HepG2 (cell line): Measurements from ENCODE around the gene MED22. TPM values are rescaled to one million over a fixed set of nuclear protein-coding genes. Genes with fewer than 3 reads are reported as not detected.

ENCODE experiments used
- ATF7-NPFF ChIP-seq: sonication (generic); formaldehyde crosslinking; IDR thresholded peaks from 2 replicates; pipeline ENCODE4 v1.8.1; 2023; ENCODE audit warnings: mild to moderate bottlenecking, low read depth, missing genetic modification reagents, moderate library complexity
- FOXP1 ChIP-seq, 2 experiments: fragments of 450-650 bp in 1 of 2; IDR thresholded peaks; 2 replicates each; pipeline ENCODE4 v1.6.1; 2017 to 2018; ENCODE audit warnings: antibody characterized with exemption in 1 of 2
- HDAC2 ChIP-seq: sonication (generic); formaldehyde crosslinking; IDR thresholded peaks from 2 replicates; pipeline ENCODE4 v1.4.0; 2020; ENCODE audit warnings: missing genetic modification reagents
- MYNN ChIP-seq: sonication (generic); formaldehyde crosslinking; IDR thresholded peaks from 2 replicates; pipeline ENCODE4 v1.4.0; 2020; ENCODE audit warnings: mild to moderate bottlenecking, low read depth, missing genetic modification reagents
- MZF1 ChIP-seq: sonication (generic); formaldehyde crosslinking; IDR thresholded peaks from 2 replicates; pipeline ENCODE4 v1.8.1; 2023; ENCODE audit warnings: mild to moderate bottlenecking, missing genetic modification reagents, borderline replicate concordance
- PHF8 ChIP-seq: sonication (generic); formaldehyde crosslinking; IDR thresholded peaks from 2 replicates; pipeline ENCODE4 v1.5.0; 2020; ENCODE audit warnings: missing genetic modification reagents
- ZBTB14 ChIP-seq: sonication (generic); formaldehyde crosslinking; IDR thresholded peaks from 2 replicates; pipeline ENCODE4 v1.4.0; 2020; ENCODE audit warnings: missing genetic modification reagents
- ZBTB39 ChIP-seq: sonication (generic); formaldehyde crosslinking; IDR thresholded peaks from 2 replicates; pipeline ENCODE4 v1.5.0; 2020; ENCODE audit warnings: missing genetic modification reagents
- ZEB1 ChIP-seq: IDR thresholded peaks from 2 replicates; pipeline ENCODE4 v1.6.1; 2012; ENCODE audit warnings: mild to moderate bottlenecking, low read depth, inconsistent platforms; ENCODE audit not compliant: insufficient replicate concordance
- ZNF12 ChIP-seq: sonication (generic); formaldehyde crosslinking; IDR thresholded peaks from 2 replicates; pipeline ENCODE4 v1.5.0; 2020; ENCODE audit warnings: missing genetic modification reagents
- ZNF512B ChIP-seq: sonication (generic); formaldehyde crosslinking; IDR thresholded peaks from 2 replicates; pipeline ENCODE4 v1.5.1; 2020; ENCODE audit warnings: missing genetic modification reagents, mild to moderate bottlenecking, borderline replicate concordance
- ZNF816 ChIP-seq: sonication (generic); formaldehyde crosslinking; IDR thresholded peaks from 2 replicates; pipeline ENCODE4 v1.8.0; 2022; ENCODE audit warnings: missing genetic modification reagents, mild to moderate bottlenecking, borderline replicate concordance
- ZSCAN22 ChIP-seq: sonication (generic); formaldehyde crosslinking; IDR thresholded peaks from 2 replicates; pipeline ENCODE4 v1.4.0; 2020; ENCODE audit warnings: mild to moderate bottlenecking, missing genetic modification reagents
- polyA plus RNA-seq, 8 experiments: library from polyadenylated mRNA; depleted of rRNA in 3 of 8; stranded (reverse) in 7 of 8; unstranded in 1 of 8; fragments of >200 nt; fragmentation: Illumina TruSeq in 4 of 8; extraction: Trizol in 4 of 8; gene quantifications; 2 replicates each; pipeline versions ENCODE4 v1.2.1 to v1.2.3, GENCODE V29; 2011 to 2016; ENCODE audit warnings: low read depth in 4 of 8, missing spikeins in 1 of 8, mixed read lengths in 1 of 8; ENCODE audit not compliant: insufficient read depth in 1 of 8
- total RNA-seq, 5 experiments: library from RNA; depleted of rRNA; stranded (reverse); fragments of >200 nt; fragmentation: Illumina TruSeq; extraction: Trizol; gene quantifications; 2 replicates each; pipeline ENCODE4 v1.2.3, GENCODE V29; 2016; ENCODE audit warnings: low read depth in 1 of 5
- TF ChIP-seq, protein P1 (sequence below): sonication (generic); formaldehyde crosslinking; IDR thresholded peaks from 2 replicates; pipeline ENCODE4 v1.5.1; 2020; ENCODE audit warnings: missing genetic modification reagents, mild to moderate bottlenecking, borderline replicate concordance
- TF ChIP-seq, protein P2 (sequence below): sonication (generic); formaldehyde crosslinking; IDR thresholded peaks from 2 replicates; pipeline ENCODE4 v1.8.0; 2022; ENCODE audit warnings: mild to moderate bottlenecking, missing genetic modification reagents, moderate library complexity

The MED22 gene
- total and polyA plus RNA-seq, 2 of the 13 experiments (the other 11 are each of a cell fraction or from before 2014, with no cell fraction given), result 15.8 to 22.1 TPM

DNA sequence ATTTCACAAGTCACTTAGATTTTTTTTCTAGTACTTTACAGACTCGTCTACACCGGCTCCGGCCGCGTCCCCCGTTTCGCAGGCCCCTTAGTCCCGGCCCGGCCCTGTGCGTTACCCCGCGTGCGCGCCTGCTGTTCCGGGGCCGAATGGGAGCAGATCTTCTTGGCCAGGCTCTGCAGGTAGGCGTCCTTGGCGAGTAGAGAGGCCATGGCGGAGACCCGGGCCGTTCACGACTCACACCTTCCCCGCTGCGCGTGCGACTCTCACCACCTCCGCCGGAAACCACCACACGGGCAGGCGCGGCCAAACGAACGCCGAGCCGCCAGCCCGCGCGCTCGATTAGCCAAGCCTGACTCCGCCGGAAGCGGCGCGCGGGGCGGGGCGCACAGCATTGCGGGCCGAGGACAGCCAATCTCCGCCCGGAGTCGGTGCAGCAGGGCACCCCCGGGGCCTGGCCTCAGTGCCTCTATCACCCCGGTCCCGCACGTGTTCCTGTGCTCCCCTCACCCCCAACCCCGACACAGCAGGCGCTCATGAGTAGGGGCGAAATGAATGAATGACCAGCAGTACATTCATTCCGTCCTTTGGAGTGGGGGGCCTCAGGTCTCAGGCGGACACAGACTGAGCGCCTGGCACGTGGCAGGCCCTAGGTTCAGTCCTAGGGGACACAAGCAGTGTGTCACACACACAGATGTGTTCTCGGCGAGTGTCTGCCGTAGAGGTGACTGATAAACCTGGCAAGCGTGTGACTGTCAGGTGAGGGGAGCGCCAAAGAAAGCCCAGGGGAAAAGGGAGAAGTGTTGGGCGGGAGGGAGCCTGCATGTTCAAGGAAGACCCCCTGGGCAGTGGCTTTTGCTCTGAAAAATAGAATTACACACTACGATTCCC, 11.8 kb downstream of the MED22 start, which contains the start of gene SURF6 (continued):
- TF ChIP-seq ZNF512B (CRISPR knock-in tag), result no peak
- TF ChIP-seq, protein P1, sequence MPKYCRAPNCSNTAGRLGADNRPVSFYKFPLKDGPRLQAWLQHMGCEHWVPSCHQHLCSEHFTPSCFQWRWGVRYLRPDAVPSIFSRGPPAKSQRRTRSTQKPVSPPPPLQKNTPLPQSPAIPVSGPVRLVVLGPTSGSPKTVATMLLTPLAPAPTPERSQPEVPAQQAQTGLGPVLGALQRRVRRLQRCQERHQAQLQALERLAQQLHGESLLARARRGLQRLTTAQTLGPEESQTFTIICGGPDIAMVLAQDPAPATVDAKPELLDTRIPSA, result peak; percentile 47; the same call in 1 of the 2 replicates
- peak; percentile 73; the same call in 1 of the 2 replicates for TF ChIP-seq MYNN (CRISPR knock-in tag)
- no peak for TF ChIP-seq ZEB1
- TF ChIP-seq ATF7-NPFF, result peak; percentile 97
- peak; percentile 23; the same call in 1 of the 2 replicates for TF ChIP-seq ZSCAN22 (CRISPR knock-in tag)
- TF ChIP-seq, protein P2, sequence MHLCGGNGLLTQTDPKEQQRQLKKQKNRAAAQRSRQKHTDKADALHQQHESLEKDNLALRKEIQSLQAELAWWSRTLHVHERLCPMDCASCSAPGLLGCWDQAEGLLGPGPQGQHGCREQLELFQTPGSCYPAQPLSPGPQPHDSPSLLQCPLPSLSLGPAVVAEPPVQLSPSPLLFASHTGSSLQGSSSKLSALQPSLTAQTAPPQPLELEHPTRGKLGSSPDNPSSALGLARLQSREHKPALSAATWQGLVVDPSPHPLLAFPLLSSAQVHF (CRISPR knock-in tag), result peak; percentile 67; the same call in 1 of the 2 replicates
- TF ChIP-seq ZNF12 (CRISPR knock-in tag), result peak; percentile 71
- peak; percentile 78; the same call in 1 of the 2 replicates for TF ChIP-seq ZNF816 (CRISPR knock-in tag)
- TF ChIP-seq HDAC2 (CRISPR knock-in tag), result peak; percentile 90
- TF ChIP-seq PHF8 (CRISPR knock-in tag), result peak; percentile 91
- no peak for TF ChIP-seq FOXP1 (IDR thresholded peaks at IDR 0.05)
- no peak for TF ChIP-seq FOXP1 (CRISPR knock-in tag; IDR thresholded peaks at IDR 0.05)
- no peak for TF ChIP-seq MZF1
- TF ChIP-seq ZBTB14, result peak; percentile 76
- TF ChIP-seq ZBTB39 (CRISPR knock-in tag), result 0 out of 2 replicates have a peak, but pooled peaks have one; percentile 18
